Muscle of back (tissue), 13 donors: ENCODE results near the gene ZAR1L. TPM values are rescaled to one million over a fixed set of nuclear protein-coding genes. Genes with fewer than 3 reads are reported as not detected.
A peak's percentile ranks its signal among the peaks of the same experiment; 100 is the strongest.
"Not testable (repeated sequence)": the region's sequence is repeated elsewhere in the genome, so short reads cannot be mapped to it uniquely, and the experiment has no call there.

Source experiments
- DNase-seq, 3 donors: peaks; one replicate each; pipeline versions ENCODE4 v3.0.0 to v3.0.0-alpha.2; 2013
- long read RNA-seq, 9 donors: transcript quantifications; one replicate each; lab custom pipeline, GENCODE V29; 2026
- polyA plus RNA-seq, 10 donors: library from polyadenylated mRNA; unstranded; fragments of 120-200 nt; gene quantifications; one replicate each; pipeline ENCODE4 v1.2.1, GENCODE V29; 2013; ENCODE audit not compliant: insufficient read length in 10 of 10

Gene ZAR1L
- not detected for polyA plus RNA-seq
- long read RNA-seq, donor 1, result 0 reads
- long read RNA-seq, donor 2, result 0 reads
- long read RNA-seq, donor 3, result 0 reads
- long read RNA-seq, donor 4, result 0 reads
- long read RNA-seq, donor 5, result 0 reads
- long read RNA-seq, donor 6, result 0 reads
- long read RNA-seq, donor 7, result 0 reads
- long read RNA-seq, donor 8, result 0 reads
- long read RNA-seq, donor 9, result 0 reads

- peak; percentile 89 to 97 (median 94) for DNase-seq
Observed at GRCh38 chr13:32315238-32316027, at the start of gene ZAR1L, which contains the start of gene BRCA2. TSS of gene ZAR1L (minus strand) at chr13:32315363. CDS start at chr13:32311925, 3,438 bp downstream. TSS of gene BRCA2 (plus strand) at chr13:32315508. CDS start at chr13:32316461, 953 bp downstream.

GRCh38 chr13:32362574-32362973, 47.4 kb upstream of the ZAR1L start:
- no peak for DNase-seq

GRCh38 chr13:32355935-32356334, 40.8 kb upstream of the ZAR1L start:
- not testable (repeated sequence) for DNase-seq

GRCh38 chr13:32354040-32354439, 38.9 kb upstream of the ZAR1L start:
- DNase-seq, result no peak

GRCh38 chr13:32350839-32351441, 35.8 kb upstream of the ZAR1L start:
- not testable (repeated sequence) for DNase-seq

- DNase-seq, result no peak
Observed at GRCh38 chr13:32347651-32348050, 32.5 kb upstream of the ZAR1L start.

GRCh38 chr13:32340914-32341313, 25.8 kb upstream of the ZAR1L start:
- DNase-seq, result no peak

GRCh38 chr13:32334671-32335070, 19.5 kb upstream of the ZAR1L start:
- DNase-seq, result no peak

- peak in 1 of 3 donors; percentile 28 for DNase-seq
Observed at GRCh38 chr13:32330441-32330840, 15.3 kb upstream of the ZAR1L start.

- DNase-seq, result peak in 1 of 3 donors; percentile 41
Observed at GRCh38 chr13:32323912-32324311, 8.7 kb upstream of the ZAR1L start.

- DNase-seq, result no peak
Observed at GRCh38 chr13:32320528-32320927, 5.4 kb upstream of the ZAR1L start.

GRCh38 chr13:32317716-32318465, 2.7 kb upstream of the ZAR1L start:
- no peak for DNase-seq

GRCh38 chr13:32316501-32316900, 1.3 kb upstream of the ZAR1L start:
- DNase-seq, result peak in 1 of 3 donors; percentile 2

GRCh38 chr13:32316028-32316339, 821 bp upstream of the ZAR1L start:
- no peak for DNase-seq

GRCh38 chr13:32314271-32315237, 609 bp downstream of the ZAR1L start:
- peak in 1 of 3 donors; percentile 35 for DNase-seq

GRCh38 chr13:32311188-32311897, 3.8 kb downstream of the ZAR1L start:
- no peak for DNase-seq

GRCh38 chr13:32310134-32310706, 4.9 kb downstream of the ZAR1L start:
- DNase-seq, result peak; percentile 45 to 75 (median 63)

- DNase-seq, result peak; percentile 11 to 54 (median 36)
Observed at GRCh38 chr13:32309312-32310133, 5.6 kb downstream of the ZAR1L start.

GRCh38 chr13:32305646-32306045, 9.5 kb downstream of the ZAR1L start:
- DNase-seq, result no peak
